T-helper 2 cell treated with Interferon-gamma antibody and Interleukin-4, amounts not matched to agents 100 ng/mL and 5 ng/mL, for 36 hours (primary cell): ENCODE measurements around the gene KCNQ5. TPM values are rescaled to one million over a fixed set of nuclear protein-coding genes. Genes with fewer than 3 reads are reported as not detected.

ENCODE experiments used
- intact Hi-C: fragments of 100-400 bp; cut with micrococcal nuclease; formaldehyde crosslinking; loops from one replicate; pipeline ENCODE4 v1.15.1; 2023
- total RNA-seq: library from RNA; stranded (reverse); gene quantifications from 2 replicates; pipeline ENCODE4 v1.2.3, GENCODE V29; 2022

Gene KCNQ5
- total RNA-seq, 1 donor from 2014 or later, result 13.7 TPM

DNA sequence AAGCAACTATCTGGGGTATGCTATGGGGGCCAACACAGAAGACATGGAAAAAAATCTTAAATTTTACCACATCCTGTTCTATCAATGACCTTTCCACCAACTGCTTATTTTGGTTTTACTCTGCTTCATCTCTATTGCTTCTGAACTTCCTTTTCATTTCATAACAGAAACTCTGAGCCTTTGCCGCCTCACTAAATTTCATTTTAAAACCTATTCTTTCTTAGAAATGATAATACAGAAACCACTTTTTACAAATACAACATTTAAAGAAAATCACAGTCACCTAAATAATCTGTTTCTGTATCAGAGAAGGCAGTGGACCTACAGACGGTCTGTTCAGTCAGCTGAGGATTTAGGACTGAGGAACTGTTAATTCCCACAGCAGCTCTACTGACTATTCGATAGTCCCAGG lies 117.5 kb downstream of the KCNQ5 start:
- intact Hi-C loops, result no loop called here

DNA sequence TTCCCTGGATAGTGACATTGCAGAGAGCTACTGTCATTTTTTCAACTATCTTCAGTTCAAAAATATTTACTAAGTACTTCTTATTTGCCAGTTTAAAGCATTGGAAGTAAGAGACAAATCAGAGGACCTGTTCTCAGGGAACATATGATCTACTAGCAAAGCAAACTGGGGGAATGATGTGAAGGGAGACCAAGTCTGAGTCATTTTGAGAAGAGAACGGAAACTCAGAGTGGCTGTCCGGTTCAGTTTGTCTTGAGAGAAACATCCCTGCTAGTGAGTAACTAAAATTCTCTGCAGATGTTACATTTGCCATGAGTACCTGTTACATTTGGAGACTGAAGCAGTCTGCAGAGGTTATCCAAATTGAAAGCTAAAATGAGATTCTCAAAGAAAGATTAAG lies 118.3 kb downstream of the KCNQ5 start:
- intact Hi-C loops, result loop anchor here (5.0 kb wide), 1 partner anchor 118 kb away; the partner anchor contains the start of gene KCNQ5

DNA sequence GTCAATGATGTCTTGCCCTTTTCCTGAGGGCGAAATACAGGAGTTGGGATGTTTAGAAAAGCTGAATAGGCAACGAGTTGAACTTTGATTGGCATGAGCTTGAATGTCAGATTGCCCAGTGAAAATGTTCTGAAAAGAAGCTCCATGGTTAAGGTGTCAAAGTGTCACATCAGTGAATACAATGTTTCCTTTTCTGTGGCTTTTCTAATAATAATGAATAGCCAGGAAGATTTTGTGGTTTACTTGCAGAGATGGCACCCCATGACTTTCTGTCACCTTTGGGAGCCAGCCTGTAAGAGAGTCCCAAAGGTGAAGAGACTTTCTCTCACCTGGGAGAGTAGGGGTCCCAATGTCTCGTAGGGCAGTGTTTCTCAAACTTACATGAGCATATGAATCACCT lies 119.2 kb downstream of the KCNQ5 start:
- intact Hi-C loops, result loop anchor here (5.0 kb wide), 1 partner anchor 119 kb away; the partner anchor contains the start of gene KCNQ5

DNA sequence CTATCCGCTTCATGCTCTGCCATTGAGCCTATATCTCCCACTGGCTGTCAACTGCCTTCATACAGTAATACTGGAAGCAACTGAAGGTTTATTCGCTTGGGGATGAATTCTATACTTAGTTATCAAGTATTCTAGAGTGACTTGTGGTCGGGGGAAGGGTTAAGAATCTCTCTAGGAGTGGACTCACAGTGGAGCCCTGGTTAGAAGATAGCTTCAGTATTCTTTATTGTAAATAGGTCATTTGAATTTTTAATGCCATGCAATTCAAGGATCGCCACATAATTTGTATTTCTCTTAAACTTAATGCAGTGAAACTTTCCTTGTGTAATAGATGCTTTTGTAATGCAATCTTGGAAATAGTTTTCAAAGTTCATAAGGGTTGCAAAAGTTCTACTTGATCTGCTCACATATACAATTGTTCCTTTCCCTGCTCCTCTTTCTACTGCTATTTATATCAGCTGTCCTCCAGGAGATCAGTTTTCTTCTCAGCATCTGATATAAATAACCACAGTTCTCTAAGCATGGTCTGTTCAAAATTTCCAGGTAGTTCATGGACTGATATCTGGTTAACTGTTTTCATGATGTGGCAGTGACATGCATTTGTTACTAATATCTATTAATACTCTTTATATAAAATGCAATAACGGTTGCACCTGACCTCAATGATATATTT lies 120.3 kb downstream of the KCNQ5 start:
- intact Hi-C loops, result loop anchor here (5.0 kb wide), 1 partner anchor 120 kb away; the partner anchor contains the start of gene KCNQ5

DNA sequence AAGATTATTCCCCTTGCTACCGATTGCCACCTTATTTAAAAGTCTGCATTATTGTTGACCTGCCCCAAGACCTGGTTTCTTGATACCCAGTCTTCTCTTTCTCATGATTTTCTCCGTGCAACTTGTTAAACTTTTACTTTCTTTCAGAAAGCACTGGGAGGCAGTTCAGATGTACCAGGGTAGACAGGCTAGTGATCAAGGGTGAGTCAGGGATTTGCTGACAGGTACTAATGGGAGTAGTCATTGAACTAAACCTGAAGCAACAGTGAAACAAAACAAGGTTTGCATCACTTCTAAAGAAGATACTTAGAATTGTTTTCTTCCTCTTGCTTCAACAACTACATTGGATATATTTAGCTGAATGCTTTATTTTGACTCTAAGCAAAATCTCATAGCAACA lies 124.4 kb downstream of the KCNQ5 start:
- intact Hi-C loops, result no loop called here

DNA sequence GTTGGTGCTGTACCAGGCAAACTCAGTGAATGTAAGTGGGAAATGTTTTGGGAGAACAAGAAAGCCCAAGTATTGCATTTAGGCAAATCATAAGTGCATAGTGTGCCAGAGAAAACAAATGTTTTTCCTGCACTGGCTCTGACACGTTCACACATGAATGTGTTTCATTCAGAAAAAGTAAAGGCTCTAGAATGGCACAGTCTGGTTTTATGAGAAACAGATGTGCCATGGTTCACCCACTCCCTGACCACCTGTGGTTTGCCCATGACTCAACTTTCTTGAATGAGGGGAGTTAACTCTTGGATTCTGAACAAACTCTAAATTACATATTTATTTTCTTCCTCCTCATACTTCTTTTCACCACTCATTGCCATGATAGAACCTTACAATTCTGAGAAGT lies 126.9 kb downstream of the KCNQ5 start:
- intact Hi-C loops, result no loop called here

DNA sequence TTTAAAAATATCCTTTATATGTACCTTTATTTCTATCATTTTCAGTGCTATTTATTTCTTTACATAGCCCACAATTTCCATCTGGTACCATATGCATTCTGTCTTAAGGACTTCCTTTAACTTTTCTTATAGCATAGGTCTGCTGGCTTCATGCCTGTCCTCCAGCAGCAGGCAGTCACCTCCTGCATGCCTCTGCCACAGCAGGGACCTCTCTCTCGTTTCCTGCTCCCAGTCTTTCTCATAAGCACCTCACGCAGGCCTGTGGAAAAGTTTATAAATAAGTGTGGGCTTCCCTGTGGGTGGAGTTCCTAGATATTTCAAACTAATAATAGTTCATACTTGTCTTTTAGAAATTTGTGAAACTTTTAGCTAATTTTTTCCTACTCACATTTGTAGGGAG lies 133.9 kb downstream of the KCNQ5 start:
- intact Hi-C loops, result no loop called here

DNA sequence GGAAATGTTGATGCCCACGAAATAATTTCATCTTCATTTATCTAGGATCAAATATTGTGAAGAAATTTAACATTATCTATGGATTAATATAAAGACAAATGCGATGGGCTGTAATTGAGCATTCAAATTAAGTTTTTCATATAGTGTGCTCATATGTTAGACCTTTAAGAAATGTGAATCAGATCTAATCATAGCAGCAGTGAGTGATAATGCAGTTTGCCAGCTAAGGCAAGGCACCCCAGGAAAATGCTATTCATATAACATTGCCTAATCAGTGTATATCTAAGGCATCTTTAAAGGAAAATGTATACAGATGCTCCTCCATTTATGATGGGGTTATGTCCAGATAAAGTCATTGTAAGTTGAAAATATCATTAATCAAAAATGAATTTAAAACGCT lies 135.2 kb downstream of the KCNQ5 start:
- intact Hi-C loops, result no loop called here

DNA sequence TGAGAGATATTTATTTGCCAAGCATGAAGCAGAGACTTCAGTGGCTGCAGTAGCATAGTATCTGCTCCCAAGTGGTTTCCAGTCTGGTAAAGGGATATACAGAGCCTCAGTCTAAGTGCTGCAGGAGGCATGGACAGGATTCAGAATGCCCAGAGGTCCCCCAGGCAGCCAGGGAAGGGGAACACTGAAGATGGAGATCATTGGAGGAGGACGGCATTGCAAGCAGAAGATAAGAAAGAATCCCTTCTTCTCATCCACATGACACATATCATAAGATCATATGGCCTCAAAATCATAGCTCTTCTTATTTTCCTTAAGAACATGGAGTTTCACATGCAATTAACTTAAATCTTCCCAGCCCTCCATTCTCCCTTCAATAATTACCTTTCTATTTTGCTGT lies 136.1 kb downstream of the KCNQ5 start:
- intact Hi-C loops, result no loop called here

DNA sequence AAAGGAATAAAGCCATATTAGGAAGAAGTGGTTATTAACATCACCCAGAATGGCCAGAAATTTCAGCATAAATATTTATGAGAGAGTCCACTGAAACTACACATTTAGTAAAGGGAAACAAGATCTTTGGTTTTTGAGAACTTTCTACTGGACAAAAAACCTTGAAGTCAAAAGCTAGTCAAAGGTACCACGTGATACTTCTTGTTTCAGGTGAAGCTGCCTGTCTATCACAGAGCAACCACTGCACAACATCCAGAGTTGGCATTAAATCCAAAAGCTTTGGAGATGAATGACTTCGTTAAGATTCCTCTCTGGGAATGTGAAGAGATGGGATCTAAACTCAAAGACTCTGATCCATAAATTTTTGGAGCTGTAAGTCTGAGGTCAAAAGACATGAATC lies 137.0 kb downstream of the KCNQ5 start:
- intact Hi-C loops, result no loop called here

DNA sequence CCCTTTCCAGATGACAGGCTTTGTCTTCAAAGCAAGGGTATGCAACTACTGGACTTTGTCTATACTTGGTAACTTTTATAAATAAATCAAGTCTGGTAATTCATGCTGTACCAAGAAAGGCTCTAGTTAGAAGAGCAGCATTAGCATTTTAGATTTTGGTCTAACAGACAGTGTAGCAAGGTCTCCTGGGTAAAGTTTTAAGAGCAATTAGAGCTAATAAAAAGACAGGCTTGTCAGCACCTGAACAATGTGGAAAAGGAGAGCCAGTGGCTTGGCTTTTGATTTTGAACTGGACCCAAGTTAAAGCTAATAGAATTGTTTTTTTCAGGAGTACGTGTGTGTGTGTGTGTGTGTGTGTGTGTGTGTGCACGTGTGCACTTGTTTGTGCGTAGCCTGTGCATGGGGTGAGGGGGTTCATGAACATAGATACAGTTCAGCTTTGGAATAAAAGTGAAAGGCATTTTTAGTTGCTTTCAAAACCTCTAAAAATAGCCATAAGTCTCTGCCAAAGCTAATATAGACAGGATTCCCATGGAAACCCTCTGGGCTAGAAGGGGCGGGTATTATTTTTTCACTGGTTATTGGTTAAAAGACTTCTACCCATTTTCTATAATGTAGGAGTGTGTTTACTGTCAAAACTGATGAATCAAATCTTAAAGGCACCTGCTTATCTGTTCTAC lies 138.4 kb downstream of the KCNQ5 start:
- intact Hi-C loops, result no loop called here

DNA sequence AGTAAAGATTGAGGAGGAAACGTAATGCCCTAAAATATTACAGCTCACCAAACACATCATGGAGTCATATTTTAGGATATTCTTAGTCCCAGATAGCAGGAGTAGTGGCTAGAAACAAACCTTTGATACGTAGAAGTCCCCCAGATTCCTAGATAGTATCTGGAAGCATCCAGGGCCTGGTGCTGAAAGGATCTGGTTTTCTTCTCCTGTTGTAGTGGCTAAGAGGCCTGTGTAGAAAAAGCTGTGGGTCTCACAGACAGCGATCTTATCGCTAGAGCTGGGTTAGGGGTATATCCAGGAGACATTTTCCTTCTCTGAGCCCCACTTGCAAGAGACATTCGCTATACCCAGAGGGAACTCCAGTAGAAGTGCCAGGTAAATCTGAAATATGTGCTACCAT lies 139.9 kb downstream of the KCNQ5 start:
- intact Hi-C loops, result no loop called here

DNA sequence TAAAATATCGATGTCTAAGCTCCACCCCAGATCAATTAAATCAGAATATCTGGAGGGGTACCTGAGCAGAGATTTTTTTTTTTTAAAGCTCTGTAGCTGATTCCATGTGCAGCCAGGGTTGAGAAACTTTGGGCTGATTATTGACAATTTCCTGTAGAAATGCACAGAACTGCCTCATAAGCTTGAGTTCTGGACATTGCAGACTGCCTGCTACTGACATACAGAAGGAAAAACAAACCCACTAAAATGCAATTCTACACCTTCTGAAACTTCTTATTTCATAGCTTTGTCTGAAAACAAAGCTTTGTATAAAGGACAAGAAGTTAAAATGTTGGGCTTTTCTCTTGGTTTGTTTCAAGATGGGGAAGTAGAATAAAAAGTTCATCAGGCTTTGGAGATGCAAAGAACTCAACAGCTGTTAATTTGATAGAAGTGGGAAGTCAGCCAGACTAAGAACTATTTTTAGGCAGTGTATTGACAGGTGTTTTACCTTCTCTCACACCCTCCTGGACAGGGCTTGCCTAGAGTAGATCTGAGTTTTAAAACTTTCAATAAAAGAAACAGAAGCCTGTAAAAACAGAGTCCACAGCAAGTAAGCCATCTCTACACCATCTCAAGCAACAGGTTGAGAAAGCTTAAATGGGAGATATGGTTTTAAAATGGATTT lies 147.7 kb downstream of the KCNQ5 start:
- intact Hi-C loops, result no loop called here

DNA sequence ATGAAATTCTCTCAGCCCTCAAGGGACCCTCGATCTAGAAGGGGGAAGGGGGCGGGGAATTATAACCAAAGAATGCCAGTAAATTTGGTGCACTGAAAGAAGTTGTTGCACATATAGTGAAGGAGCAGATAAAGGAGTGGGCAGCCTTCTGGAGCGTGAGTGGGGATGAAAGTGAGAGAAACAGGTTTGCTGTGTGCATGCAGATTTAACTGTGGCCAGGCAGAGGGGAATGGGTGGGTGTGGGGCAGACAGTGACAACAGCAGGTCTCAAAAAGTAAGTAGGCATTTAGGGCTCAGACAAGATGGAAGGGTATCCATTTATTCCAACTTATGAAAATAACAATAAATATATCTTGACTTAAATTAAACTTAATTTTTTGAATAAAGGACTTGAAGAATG lies 149.1 kb downstream of the KCNQ5 start:
- intact Hi-C loops, result no loop called here

DNA sequence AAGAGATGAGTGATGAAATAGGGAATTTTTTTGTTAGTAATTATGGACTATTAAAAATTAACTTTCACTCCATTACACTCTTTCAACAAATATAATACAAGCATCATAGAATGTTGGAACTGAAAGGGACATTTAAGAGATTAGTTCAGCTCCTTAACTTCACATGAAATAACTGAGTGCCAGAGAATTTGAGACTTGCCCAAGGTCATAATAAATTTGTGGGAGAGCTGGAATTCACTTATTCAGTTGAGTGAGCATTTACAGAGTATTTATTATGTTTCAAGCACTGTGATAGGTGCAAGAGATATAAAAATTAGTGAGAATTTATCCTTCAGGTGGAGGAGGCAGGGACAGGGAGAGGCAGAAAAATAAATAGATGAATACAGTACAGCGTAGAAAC lies 154.6 kb downstream of the KCNQ5 start:
- intact Hi-C loops, result no loop called here

DNA sequence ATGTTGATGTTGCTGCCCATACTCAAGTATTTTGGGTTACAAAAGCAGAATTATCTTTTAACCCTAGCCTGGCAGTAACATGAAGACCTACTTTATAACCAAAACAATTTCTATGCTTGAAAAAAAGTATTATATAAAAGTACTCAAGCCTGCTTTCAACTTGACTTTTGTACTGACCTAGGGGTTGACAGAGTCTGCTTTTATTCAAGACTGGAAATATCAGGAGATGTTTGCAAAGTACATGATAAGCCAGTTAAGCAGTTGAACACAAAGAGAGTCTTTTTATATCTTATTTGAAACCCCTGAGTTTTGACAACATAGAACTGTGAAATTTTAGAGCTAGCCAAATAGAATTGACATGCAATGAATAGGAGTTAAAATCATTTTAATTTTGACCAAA lies 159.8 kb downstream of the KCNQ5 start:
- intact Hi-C loops, result no loop called here

DNA sequence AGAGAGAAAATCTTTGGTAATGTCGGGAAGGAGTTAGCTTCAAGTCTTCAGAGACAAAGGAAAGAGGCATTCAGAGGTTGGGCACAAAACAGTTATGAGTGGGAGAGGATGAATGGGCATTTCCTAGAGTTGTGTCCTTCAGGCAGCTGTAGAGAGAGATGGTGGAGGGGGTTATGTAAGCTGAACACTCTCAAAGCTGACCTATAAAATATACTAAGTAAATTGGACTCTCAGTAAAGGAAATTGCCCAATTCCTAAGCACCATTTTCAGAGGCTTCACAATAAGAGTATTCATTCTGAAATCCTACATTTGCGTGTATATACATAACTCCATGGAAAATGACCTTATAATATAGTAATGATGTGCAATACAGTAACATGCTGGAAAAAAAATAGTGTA lies 161.2 kb downstream of the KCNQ5 start:
- intact Hi-C loops, result no loop called here

DNA sequence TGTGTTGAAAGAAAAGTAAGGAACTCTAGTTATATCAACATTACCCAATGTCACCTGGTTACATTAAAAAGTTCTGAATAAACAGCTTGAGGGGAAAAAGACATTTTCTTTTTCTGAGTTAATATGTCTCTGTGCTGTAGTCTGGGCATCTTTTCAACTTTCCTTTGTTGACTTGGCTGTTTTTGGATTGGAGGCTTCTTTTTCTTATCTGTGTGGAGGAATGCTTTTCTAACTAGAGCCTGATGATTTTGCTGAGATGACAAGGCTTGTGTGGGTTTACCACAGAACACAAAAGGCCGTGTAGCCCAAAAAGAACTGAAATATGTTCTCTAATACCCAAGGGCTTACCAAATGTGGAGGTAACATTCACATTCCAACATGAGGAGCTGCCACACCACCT lies 161.8 kb downstream of the KCNQ5 start:
- intact Hi-C loops, result no loop called here

DNA sequence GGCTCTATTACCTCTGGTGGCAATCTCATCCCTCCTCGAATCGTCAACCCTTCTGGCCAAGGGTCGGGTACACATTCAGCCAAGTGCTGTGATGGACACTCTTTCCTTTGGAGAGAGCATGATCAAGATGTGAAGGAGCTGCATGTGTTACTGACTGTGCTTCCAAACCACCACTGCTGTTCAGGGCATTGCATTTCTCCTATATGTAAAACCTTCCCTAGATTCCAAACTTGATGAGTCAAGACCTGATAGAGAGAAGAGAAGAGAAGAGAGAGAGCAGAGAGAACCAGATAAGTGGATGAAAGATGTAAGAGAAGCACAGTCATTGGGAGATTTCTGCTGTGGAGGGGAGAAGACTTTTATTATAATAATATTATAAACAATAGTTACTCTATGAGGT lies 162.2 kb downstream of the KCNQ5 start:
- intact Hi-C loops, result no loop called here

DNA sequence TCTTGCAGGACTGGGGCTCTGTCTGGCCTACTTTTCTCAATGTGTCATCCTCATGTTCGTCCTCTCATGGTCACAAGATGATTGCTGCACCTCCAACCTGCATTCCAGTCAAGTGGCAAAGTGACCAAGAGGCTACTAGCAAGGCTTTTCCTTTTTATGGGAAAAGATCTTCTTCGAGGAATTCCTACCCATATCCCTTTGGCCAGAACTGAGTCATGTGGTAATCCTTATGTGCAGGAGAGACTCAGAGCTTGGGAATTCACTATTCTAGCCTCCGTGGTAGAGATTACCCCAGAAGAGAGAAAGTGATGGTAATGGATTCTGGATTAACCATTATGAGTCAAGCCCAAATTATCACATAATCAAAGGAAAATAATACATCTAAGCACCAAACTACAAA lies 162.7 kb downstream of the KCNQ5 start:
- intact Hi-C loops, result no loop called here

DNA sequence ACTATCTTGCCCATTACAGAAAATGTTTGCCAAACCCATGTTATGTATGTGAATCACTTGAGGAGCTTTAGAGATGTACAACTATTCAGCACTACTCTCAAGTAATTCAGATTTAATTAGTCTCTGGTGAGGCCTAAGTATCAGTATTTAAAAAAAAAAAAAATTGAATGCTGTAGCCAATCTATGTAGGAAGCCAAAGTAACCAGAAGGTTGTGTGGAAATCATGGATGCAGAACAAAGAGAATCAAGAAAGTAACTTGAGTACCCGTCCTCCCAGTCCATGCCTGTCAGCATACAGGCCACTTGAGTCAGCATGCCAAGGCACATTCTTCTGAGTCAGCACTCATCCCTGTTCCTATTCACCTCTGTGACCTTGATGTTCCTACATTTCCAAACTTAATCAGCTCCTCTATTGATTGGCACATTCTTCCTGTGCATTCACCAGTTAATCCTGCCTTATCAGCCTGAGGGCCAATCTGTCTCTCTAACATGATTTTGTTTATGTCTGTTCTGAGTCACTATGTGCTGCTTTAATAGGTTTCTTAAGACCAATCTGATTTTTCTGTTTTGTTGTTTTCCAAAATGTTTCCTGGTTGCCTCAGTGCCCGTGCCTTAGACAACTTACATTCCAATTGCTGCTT lies 165.6 kb downstream of the KCNQ5 start:
- intact Hi-C loops, result no loop called here

DNA sequence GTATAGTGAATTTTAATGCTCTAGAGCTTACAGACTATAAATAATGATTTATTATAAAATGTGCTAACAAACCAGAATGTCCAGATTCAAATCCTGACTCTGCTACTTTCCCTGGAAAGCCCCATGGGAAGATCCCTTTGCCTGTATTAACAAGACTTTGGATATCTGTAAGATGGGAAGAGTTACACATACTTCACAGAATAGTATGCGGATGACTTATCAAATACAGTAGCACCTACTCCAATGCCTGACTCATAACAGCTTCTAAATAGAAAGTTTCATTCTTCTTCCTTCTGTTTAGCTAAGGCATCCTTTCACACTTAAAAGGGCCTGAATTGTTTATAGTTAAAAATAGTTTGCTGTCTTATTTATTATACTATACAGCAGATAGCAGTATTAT lies 166.3 kb downstream of the KCNQ5 start:
- intact Hi-C loops, result no loop called here
